ENCODE data around the gene ZFAND6.
"Not testable (repeated sequence)": the region's sequence is repeated elsewhere in the genome, so short reads cannot be mapped to it uniquely, and the experiment has no call there.

ZFAND6 gene

DNA sequence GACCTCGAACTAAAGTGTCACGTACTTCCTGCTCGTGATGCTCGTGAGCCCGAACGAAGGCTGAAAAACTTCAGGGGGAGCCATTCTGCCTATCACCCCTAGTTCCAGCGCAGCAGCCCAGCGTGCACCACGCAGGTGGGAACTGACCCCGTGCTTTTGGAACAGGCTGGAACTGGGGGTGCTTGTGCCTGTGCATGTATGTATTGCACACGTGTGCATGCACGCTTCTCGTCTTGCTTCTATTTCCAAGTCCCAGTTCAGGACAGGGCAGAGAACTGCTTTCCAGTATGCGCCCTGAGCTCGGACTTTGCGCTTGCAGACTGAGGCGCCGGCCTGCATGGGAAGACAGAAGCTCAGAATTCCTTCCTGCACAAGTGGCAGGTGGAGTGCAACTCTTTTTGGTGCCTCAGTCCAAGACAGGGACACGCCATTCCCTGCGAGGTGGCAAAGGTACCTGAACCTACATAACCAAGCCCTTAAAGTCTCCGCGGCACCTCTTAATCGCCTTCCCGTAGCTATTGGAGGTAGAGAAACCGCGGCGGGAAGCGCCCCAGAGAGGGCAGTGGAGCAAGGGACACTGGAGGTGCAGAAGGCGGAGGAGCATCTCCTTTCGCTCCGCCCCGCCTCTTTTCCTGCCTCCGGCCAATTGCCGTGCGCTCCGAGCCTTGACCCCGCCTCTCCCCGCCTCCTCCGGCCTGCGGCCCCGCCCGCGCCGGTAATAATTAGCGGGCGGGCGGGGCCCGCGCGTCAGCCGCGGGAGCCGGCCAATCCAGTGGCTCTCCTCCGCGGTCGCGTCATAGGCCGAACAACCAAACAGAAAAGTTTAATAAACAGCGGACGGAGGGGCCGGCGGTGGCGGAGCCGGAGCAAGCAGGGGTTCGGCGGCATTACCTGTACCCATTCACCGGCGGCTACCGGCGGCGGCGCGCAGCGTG, at the start of gene ZFAND6:
Gene ZFAND6, plus strand, starts transcription at position 826 of the 935 bp plus-strand sequence. CDS start 60,669 bp downstream, outside the sequence.
- DNase-seq (ENCODE audit: low read depth in 3 of 3): peak; percentile 87 to 95 (median 93)

DNA sequence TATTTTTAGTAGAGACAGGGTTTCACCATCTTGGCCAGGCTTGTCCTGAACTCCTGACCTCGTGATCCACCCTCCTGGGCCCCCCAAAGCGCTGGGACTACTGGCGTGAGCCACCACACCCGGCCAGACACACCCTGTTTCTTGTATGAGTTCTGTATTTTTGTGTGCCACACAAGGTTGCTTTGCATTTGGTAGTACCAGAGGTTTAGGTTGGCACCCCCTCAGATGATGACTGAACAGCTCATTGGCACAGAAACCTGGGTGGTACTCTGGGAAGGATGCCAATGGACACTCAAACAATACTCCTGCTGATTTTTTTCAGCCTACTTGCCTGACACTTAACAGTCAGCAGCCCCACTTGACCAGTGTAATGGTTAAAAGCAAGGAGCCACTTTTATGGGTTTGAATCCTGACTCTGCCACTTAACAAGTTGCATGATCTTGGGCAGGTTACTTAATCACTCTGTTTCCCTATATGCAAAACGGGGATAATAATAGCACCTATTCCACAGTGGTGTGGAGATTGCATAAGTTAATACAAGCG, 49.3 kb upstream of the ZFAND6 start:
- DNase-seq (ENCODE audit: low read depth in 3 of 3): no peak

DNA sequence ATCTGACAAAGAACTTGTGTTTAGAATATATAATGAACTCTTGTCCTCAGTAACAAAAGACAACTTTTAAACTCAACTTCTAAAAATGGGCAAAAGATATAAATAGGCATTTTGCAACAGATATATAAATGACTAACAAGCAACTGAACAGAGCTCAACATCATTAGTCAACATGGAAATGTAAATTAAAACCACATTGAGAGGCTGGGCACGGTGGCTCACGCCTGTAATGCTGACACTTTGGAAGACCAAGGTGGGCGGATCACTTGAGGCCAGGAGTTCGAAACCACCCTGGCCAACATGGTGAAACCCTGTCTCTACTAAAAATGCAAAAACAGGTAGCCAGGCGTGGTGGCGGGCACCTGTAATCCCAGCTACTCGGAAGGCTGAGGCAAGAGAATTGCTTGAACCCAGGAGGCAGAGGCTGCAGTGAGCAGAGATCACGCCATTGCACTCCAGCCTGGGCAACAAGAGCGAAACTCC, 48.4 kb upstream of the ZFAND6 start:
- not testable (repeated sequence) for DNase-seq (ENCODE audit: low read depth in 3 of 3)

DNA sequence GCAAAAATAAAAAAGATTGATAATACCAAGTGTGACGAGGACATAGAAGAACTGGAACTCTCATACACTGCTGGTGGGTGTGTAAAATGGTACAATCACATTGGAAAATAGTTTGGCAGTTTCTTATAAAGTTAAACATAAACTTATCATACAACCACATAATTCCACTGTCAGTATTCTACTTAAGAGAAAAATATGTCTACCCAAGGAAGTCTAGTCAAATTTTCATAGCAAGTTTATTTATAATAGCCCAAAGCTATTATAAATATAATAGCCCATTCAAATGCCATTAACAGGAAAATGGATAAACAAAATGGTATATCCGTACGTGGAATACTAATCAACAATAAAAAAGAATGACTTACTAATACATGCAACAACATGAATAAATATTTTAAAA, 47.9 kb upstream of the ZFAND6 start:
- no peak for DNase-seq (ENCODE audit: low read depth in 3 of 3)

DNA sequence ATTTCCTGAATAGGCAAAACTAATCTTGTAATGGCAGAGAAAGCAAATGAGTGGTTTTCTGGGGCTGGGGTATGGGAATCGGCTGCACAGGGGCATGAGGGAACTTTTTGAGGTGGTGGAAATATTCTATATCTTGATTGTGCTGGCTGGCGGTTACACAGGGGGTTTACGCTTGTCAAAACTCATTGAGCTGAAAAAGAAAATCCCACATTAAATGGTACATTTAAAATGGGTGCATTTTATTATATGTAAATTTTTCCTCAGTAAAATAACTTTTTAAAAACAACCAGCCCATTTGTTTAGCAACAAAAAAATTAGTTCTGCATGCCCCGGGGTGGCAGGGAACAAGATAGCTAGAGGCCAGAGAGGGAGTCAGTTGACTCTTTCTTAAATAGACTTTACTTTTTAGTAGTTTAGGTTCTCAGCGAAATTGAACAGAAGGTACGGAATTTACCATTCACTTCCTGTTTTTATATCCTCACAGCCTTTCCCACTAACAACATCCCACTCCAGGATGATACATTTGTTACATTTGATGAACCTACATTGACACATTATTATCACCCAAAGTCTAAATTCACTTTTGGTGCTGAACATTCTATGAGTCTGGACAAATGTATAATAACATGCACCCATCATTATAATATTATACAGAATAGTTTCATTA, 47.3 kb upstream of the ZFAND6 start:
- DNase-seq (ENCODE audit: low read depth in 3 of 3): no peak

DNA sequence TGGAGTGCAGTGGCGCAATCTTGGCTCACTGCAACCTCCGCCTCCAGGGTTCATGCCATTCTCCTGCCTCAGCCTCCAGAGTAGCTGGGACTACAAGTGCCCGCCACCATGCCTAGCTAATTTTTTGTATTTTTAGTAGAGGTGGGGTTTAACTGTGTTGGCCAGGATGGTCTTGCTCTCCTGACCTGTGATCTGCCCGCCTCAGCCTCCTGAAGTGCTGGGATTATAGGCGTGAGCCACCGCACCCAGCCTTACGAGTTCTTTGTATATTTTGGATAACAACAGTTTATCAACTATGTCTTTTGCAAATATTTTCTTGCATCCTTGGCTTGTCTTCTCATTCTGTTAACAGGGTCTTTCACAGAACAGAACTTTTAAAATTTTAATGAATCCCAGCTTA, 45.3 kb upstream of the ZFAND6 start:
- DNase-seq (ENCODE audit: low read depth in 3 of 3): not testable (repeated sequence)

DNA sequence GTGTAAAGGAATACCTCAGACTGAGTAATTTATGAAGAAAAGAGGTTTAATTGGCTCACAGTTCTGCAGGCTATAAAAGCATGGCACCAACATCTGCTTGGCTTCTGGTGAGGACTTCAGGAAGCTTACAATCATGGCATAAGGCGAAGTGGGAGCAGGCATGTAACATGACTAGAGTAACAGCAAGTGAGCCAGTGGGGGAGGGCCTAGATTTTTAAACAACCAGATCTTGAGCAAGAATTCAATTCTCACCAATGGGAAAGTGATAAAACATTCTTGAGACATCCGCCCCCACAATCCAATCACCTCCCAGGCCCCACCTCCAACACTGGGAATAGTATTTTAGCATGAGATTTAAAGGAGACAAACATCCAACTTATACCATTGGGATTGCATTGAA, 44.3 kb upstream of the ZFAND6 start:
- no peak for DNase-seq (ENCODE audit: low read depth in 3 of 3)

DNA sequence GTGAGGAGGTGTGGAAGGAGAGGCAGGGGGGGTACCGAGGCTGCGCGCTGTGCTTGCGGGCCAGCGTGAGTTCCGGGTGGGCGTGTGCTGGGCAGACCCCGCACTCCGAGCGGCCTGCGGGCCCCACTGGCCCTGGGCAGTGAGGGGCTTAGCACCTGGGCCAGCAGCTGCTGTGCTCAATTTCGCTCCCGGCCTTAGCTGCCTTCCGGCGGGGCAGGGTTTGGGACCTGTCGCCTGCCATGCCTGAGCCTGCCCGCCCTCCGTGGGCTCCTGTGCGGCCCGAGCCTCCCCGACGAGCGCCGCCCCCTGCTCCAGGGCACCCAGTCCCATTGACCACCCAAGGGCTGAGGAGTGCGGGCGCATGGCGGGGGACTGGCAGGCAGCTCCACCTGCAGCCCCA, 43.0 kb upstream of the ZFAND6 start:
- DNase-seq (ENCODE audit: low read depth in 3 of 3): not testable (repeated sequence)

DNA sequence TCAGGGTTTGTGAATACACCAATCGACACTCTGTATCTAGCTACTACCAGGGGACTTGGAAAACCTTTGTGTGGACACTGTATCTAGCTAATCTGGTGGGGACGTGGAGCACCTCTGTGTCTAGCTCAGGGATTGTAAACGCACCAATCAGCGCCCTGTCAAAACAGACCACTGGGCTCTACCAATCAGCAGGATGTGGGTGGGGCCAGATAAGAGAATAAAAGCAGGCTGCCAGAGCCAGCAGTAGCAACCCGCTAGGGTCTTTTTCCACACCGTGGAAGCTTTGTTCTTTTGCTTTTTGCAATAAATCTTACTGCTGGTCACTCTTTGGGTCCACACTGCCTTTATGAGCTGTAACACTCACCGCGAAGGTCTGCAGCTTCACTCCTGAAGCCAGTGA, 42.3 kb upstream of the ZFAND6 start:
- DNase-seq (ENCODE audit: low read depth in 3 of 3): not testable (repeated sequence)

DNA sequence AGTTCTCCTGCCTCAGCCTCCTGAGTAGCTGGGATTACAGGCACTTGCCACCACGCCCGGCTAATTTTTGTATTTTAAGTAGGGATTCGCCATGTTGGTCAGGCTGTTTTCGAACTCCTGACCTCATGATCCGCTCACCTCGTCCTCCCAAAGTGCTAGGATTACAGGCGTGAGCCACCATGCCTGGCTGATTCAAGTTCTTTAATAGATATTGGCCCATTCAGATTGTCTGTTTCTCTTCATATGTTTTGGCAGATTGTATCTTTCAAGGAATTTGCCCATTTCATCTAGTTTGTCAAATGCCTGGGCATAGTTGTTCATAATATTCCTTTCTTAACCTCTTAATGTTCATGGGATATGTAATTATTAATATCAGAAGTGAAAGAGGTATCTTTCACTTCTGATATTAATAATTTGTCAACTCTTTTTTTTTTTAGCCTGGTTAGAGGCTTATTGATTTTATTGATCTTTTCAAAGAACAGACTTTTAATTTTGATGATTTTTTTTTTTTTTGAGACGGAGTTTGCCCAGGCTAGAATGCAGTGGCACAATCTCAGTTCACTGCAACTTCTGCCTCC, 40.2 kb upstream of the ZFAND6 start:
- DNase-seq (ENCODE audit: low read depth in 3 of 3): no peak

DNA sequence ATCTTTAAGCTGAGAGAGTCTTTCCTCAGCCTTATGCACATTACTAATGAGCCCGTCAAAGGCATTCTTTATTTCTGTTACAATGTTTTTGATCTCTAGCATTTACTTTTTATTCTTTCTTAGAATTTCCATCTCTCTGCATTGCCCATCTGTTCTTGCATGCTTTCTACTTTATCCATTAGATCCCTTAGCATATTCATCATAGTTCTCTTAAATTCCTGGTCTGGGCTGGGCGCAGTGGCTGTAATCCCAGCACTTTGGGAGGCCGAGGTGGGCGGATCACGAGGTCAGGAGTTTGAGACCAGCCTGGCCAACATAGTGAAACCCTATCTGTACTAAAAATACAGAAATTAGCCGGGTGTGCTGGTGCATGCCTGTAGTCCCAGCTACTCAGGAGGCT, 39.3 kb upstream of the ZFAND6 start:
- DNase-seq (ENCODE audit: low read depth in 3 of 3): not testable (repeated sequence)

DNA sequence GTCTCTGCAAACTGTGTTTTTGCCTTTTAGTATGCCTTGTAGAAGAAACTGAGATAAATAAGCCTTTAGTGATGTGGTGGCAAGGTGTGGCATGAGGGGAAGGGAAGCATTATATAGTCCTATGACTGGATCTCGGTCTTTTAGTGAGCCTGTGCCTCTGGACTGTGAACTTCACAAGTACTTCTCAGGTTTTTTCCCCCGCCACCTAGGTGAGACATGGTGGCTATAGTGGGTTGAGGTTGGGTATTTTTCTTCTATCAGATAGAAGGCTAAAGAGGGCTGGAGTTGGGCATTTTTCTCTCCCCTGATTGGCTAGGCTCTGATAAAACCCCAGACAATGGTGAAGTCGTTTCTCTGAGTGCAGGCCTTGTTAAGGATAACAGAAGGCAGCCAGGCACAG, 38.7 kb upstream of the ZFAND6 start:
- DNase-seq (ENCODE audit: low read depth in 3 of 3): no peak

DNA sequence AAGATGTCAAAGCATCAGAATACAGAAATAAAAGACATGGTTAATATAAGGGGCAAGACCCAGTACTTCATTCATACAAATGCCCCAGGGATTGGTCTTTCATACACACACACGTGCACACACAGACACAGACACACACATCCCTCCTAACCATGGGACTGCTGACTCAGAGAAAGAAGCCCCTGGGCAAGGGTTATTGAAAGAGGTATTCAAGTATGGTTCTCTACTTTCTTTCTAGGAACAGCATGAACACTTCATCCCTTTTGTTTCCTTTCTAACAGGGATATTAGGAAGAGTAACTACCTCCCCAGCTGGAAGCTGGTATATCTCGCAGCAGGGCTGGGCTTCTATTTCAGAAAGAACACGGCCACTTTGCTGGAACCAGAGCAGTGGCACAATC, 33.2 kb upstream of the ZFAND6 start:
- no peak for DNase-seq (ENCODE audit: low read depth in 3 of 3)

DNA sequence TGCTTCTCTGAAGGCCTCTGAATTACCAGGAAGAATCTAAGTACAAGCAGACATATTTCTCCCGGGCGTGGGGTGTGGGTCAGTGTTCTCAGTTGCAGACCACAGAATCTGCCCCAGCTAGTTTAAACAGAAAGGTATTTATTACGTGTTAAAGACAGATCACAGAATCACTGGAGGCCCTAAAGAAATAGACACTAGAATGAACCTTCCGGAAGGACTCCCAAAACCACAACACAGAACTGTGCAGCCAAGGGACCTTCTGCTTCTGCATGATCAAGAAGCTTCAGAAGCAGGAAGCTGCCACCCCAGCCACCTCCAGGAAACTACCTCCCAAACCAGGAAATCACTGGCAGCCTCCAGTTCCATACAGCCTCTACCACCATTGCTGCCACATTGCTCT, 32.7 kb upstream of the ZFAND6 start:
- DNase-seq (ENCODE audit: low read depth in 3 of 3): no peak

DNA sequence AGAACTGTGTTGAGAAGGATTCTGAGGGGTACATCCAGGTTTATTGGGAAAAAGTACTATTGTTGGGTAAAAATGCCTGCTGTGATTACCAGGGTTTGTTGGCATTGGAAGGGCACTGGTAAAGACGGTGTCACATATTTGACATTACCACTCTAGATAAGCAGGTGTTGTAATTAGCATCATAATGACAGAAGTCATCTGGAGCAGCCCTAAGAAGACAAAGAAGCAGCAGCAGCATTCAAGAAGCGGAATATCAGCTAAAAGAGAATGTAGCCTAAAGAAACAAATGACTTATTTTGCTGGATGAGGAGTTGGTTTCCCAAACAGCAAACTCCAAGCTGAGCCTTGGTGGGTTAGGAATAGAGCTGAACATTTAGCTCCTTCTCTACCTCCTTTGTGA, 30.5 kb upstream of the ZFAND6 start:
- no peak for DNase-seq (ENCODE audit: low read depth in 3 of 3)

DNA sequence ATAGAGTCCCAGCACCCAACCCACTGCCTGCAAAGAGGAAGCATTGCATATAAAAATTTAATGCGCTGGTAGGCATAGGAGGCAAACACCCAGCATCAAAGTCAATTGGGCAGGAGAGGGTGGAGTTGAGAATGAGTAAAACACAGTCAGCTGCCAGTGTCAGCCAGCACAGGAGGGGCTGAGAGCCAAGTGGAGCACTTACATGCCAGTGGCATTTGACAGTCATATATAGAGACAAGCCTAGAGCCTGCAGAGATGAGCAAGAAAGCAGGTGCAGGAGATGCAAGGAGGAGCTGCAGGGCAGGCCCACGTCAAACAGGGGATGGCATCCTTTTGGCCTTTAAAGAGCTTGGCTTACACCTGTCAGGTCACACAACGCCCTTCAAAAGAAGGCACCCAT, 27.6 kb upstream of the ZFAND6 start:
- no peak for DNase-seq (ENCODE audit: low read depth in 3 of 3)

DNA sequence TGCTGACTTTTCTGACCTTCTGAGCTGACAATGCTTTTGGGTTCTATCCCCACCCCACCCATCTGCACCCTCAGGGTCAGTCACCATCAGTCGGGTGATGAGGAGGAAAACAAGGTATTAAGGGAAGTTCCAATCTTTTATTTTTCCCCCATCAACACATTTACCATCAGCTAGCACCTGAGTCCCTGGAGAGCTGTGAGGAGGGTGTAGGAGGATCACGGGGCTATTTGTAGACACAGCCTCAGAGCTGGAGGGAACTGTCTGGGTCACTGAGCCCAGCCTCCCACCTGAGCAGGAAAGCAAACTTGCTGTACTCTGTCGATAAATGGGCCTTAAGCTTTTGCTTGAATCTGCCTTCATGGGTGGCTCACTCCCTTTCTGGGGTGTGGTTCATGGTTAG, 24.8 kb upstream of the ZFAND6 start:
- no peak for DNase-seq (ENCODE audit: low read depth in 3 of 3)

DNA sequence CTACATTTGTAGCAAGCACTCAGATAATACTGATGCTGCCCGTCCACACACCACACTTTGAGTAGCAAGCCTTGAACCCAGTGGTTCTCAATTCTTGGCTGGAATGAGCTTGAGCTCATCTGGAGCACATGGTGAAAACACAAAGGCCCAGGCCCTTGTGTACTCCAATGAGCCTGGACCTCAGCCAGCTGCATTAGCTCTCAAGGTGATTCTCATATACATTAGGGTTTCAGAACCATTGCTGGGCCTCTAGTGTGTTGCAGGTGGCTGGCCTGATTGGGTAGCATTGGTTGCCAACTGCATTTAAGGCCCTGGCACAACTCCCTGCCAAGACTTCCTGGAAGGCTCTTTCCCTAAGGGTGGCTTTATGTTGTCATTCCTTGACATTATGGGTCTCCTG, 23.4 kb upstream of the ZFAND6 start:
- DNase-seq (ENCODE audit: low read depth in 3 of 3): no peak

DNA sequence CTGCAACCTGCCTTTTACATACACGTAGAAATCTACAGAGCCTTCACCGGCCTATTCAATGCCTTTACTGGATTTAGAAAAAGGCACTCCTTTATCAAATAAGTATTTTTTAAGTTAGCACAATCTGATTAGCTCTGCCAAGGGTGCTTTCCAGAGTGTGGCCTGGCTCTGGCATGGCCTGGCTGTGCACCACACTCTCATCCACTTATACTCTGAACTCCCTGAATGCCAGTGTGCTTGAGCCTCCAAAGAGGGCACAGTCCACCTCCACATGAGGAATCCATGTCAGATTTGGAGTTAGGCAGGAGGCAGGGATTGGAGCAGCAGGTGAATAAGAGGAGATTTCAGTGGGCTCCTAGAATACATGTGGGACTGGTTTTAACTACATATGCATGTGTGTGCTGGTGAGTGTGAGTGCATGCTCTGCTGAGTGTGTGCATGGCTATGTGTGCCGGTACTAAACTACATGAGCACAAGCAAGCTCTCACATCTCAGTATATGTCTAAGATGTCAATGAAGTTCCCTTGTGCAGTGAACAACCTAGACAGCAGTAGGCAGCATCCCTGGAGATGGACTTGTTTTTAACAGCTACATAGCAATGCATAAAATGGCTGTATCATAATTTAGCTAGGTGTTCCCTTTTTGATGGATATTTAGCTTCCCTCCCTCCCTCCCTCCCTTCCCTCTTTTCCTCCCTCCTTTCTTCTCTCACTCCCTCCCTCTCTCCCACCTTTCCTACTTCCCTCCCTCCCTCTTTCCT, 17.8 kb upstream of the ZFAND6 start:
- no peak for DNase-seq (ENCODE audit: low read depth in 3 of 3)

DNA sequence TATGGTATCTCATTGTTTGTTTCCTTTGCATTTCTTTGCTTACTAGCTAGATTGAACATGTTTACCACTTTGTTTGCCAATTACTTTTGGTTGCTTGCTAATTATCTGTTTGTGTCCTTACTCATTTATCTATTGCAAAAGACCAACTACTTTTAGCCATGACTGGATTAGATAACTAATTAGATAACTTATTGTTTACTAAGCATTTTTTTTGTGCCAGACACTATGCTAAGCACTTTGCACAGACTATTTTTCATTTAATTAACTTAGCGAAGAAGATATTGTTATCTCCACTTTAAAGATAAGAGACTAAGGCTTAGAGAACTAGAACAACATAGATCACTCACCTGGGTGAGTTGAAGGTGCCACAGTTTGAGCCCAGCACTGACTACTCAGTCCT, 16.9 kb upstream of the ZFAND6 start:
- no peak for DNase-seq (ENCODE audit: low read depth in 3 of 3)

DNA sequence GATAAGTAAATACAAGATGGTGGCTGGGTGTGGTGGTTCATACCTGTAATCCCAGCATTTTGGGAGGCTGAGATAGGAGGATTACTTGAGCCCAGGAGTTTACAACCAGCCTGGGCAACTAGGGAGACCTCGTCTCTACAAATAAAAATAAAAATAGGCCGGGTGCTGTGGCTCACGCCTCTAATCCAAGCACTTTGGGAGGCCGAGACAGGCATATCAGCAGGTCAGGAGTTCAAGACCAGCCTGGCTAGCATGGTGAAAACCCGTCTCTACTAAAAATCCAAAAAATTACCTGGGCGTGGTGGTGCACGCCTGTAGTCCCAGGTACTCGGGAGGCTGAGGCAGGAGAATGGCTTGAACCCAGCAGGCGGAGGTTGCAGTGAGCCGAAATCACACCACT, 14.3 kb upstream of the ZFAND6 start:
- not testable (repeated sequence) for DNase-seq (ENCODE audit: low read depth in 3 of 3)

DNA sequence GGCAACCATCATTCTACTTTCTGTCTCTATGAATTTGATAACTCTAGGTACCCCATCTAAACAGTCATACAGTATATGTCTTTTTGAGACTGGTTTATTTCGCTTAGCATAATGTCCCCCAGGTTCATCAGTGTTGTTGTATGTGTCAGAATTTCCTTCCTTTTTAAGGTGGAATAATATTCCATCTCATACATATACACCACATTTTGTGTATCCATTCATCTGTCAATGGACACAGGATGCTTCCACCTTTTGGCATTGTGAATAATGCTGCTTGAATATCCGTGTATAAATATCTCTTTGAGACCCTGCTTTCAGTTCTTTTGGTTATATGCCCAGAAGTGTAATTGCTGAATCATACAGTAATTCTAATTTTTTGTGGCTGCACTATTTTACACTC, 10.4 kb upstream of the ZFAND6 start:
- DNase-seq (ENCODE audit: low read depth in 3 of 3): no peak
